GM12878 (cell line): ENCODE results near the gene MCEMP1. TPM values are rescaled to one million over a fixed set of nuclear protein-coding genes. Genes with fewer than 3 reads are reported as not detected.

Experiments
- ATAC-seq: fragments of 200-7000 bp; cut with Tn5 transposase; 3 replicates; pipeline ENCODE4 v1.9.1; 2020; ENCODE audit warnings: mild to moderate bottlenecking, moderate library complexity
- BruUV-seq: library from RNA; stranded (reverse); fragments of 400-500 nt; replicated peaks from 2 replicates; lab custom pipeline; 2021; lab: Mats Ljungman, UMichigan
- CTCF ChIA-PET: fragments of 300-600 bp; sonication (Branson Sonifier 250); formaldehyde crosslinking; extraction: SDS; loops from one replicate; lab custom pipeline; 2021; ENCODE audit warnings: inconsistent platforms; lab: Yijun Ruan, JAX
- POLR2A ChIA-PET: fragments of 350-600 bp; formaldehyde crosslinking; extraction: SDS; loops from one replicate; lab custom pipeline; 2021; ENCODE audit warnings: inconsistent platforms; lab: Charles Lee
- RAD21 ChIA-PET: fragments of 300-600 bp; sonication (Branson Sonifier 250); formaldehyde crosslinking; loops from one replicate; lab custom pipeline; 2023; ENCODE audit warnings: antibody characterized with exemption; ENCODE audit not compliant: unreplicated experiment; lab: Charles Lee
- SMC1A ChIA-PET: fragments of 300-600 bp; sonication (Branson Sonifier 250); formaldehyde crosslinking; loops from one replicate; lab custom pipeline; 2023; ENCODE audit not compliant: unreplicated experiment, uncharacterized antibody; lab: Charles Lee
- DNase-seq: peaks from one replicate; pipeline ENCODE4 v3.0.0-alpha.2; 2011; ENCODE audit warnings: low read depth, low spot score
- FAIRE-seq: peaks from 3 replicates; lab custom pipeline; 2011; peaks lifted over from hg19 to GRCh38; lab: Jason Lieb, UNC
- H2AFZ ChIP-seq: 2 replicates; pipeline ENCODE4 v1.6.0; 2011; ENCODE audit warnings: low read depth, low read length, control low read depth; ENCODE audit not compliant: control insufficient read depth
- H3K27ac ChIP-seq: 2 replicates; pipeline ENCODE4 v1.5.1; 2011; ENCODE audit warnings: control low read depth; ENCODE audit not compliant: control insufficient read depth, insufficient read depth
- H3K27me3 ChIP-seq, 2 experiments: replicated peaks in 1 of 2; 2 replicates each; pipeline versions ENCODE4 v1.6.0 to v1.6.1; 2011; ENCODE audit warnings: low read length in 1 of 2; ENCODE audit not compliant: control insufficient read depth in 2 of 2, insufficient read depth in 2 of 2
- H3K36me3 ChIP-seq, 2 experiments: 2 replicates each; pipeline ENCODE4 v1.5.1; 2011; ENCODE audit warnings: low read length in 1 of 2; ENCODE audit not compliant: control insufficient read depth in 2 of 2, insufficient read depth in 2 of 2
- H3K4me1 ChIP-seq: 2 replicates; pipeline ENCODE4 v1.6.1; 2011; ENCODE audit warnings: mild to moderate bottlenecking, low read length, moderate library complexity, mixed read lengths; ENCODE audit not compliant: control insufficient read depth, insufficient read depth
- H3K4me2 ChIP-seq: 2 replicates; pipeline ENCODE4 v1.6.0; 2011; ENCODE audit warnings: control low read depth; ENCODE audit not compliant: control insufficient read depth, insufficient read depth
- H3K4me3 ChIP-seq: fragments of 200-600 bp; sonication (generic); 2 replicates; pipeline ENCODE4 v1.5.1; 2016
- H3K79me2 ChIP-seq: 2 replicates; pipeline ENCODE4 v1.6.0; 2011; ENCODE audit warnings: low read length; ENCODE audit not compliant: control insufficient read depth, insufficient read depth
- H3K9ac ChIP-seq: 2 replicates; pipeline ENCODE4 v1.8.0; 2011; ENCODE audit warnings: low read length, control low read depth, mixed read lengths; ENCODE audit not compliant: control insufficient read depth, insufficient read depth
- H3K9me3 ChIP-seq: replicated peaks from 3 replicates; pipeline ENCODE4 v1.5.1; 2011; ENCODE audit warnings: mild to moderate bottlenecking, low read length; ENCODE audit not compliant: control insufficient read depth, insufficient read depth
- H4K20me1 ChIP-seq: 2 replicates; pipeline ENCODE4 v1.6.0; 2011; ENCODE audit not compliant: control insufficient read depth, insufficient read depth
- ASH2L ChIP-seq: fragments of 300-600, 200-600 bp; sonication (generic); IDR thresholded peaks from 2 replicates; pipeline ENCODE4 v1.6.1; 2017; ENCODE audit warnings: low read depth, mild to moderate bottlenecking, borderline replicate concordance
- BHLHE40 ChIP-seq, 2 experiments: fragments of 450-650 bp in 1 of 2; IDR thresholded peaks; 2 replicates each; pipeline ENCODE4 v1.6.1; 2011 to 2017; ENCODE audit warnings: low read depth in 2 of 2, borderline replicate concordance in 1 of 2, improper control_type of control experiment in 1 of 2, low read length in 1 of 2, mild to moderate bottlenecking in 1 of 2
- CBFB ChIP-seq: IDR thresholded peaks from 2 replicates; pipeline ENCODE4 v1.6.1; 2016; ENCODE audit warnings: antibody characterized with exemption, low read depth
- CEBPB ChIP-seq, 2 experiments: fragments of 150-350 bp in 1 of 2; IDR thresholded peaks; 2 replicates each; pipeline ENCODE4 v1.6.1; 2012 to 2014; ENCODE audit warnings: low read depth in 2 of 2, low read length in 2 of 2, borderline replicate concordance in 1 of 2, inconsistent platforms in 1 of 2
- CHD4 ChIP-seq: fragments of 200-600 bp; sonication (generic); IDR thresholded peaks from 2 replicates; pipeline ENCODE4 v1.6.1; 2016; ENCODE audit warnings: mild to moderate bottlenecking
- DPF2 ChIP-seq: fragments of 450-650 bp; IDR thresholded peaks from 2 replicates; pipeline ENCODE4 v1.6.1; 2017; ENCODE audit warnings: mild to moderate bottlenecking
- HCFC1 ChIP-seq: fragments of 150-350 bp; IDR thresholded peaks from 2 replicates; pipeline ENCODE4 v1.6.1; 2014; ENCODE audit warnings: low read length
- HDGF ChIP-seq: fragments of 450-650 bp; IDR thresholded peaks from 2 replicates; pipeline ENCODE4 v1.6.1; 2016; ENCODE audit warnings: antibody characterized with exemption
- NR2C2 ChIP-seq: IDR thresholded peaks from 2 replicates; pipeline ENCODE4 v1.6.1; 2011; ENCODE audit warnings: borderline replicate concordance, low read depth; ENCODE audit not compliant: control insufficient read depth, insufficient read length
- POLR2A ChIP-seq: IDR thresholded peaks from 2 replicates; pipeline ENCODE4 v1.6.1; 2011; ENCODE audit warnings: low read depth, mild to moderate bottlenecking, low read length
- POLR2AphosphoS5 ChIP-seq: IDR thresholded peaks from 2 replicates; pipeline ENCODE4 v1.6.1; 2011; ENCODE audit warnings: mild to moderate bottlenecking, low read length, inconsistent platforms
- RAD51 ChIP-seq: fragments of 450-650 bp; IDR thresholded peaks from 2 replicates; pipeline ENCODE4 v1.6.1; 2016; ENCODE audit warnings: moderate library complexity, mild to moderate bottlenecking, inconsistent platforms
- ZBTB11 ChIP-seq: fragments of 450-650 bp; formaldehyde crosslinking; IDR thresholded peaks from 2 replicates; pipeline ENCODE4 v1.5.0; 2022; ENCODE audit warnings: mild to moderate bottlenecking, missing genetic modification characterization
- ZNF217 ChIP-seq: fragments of 450-650 bp; IDR thresholded peaks from 2 replicates; pipeline ENCODE4 v1.6.1; 2017; ENCODE audit warnings: antibody characterized with exemption, mild to moderate bottlenecking
- WGBS: methylation state at CpG from one replicate; pipeline ENCODE4 v1.1.6; 2016; ENCODE audit warnings: low lambda C conversion rate; ENCODE audit not compliant: insufficient replicate concordance, insufficient coverage; ENCODE audit errors: missing lambda C conversion rate; 5-methylcytosine and 5-hydroxymethylcytosine counted together
- in situ Hi-C: fragments of 300-500 bp; cut with MboI; formaldehyde crosslinking; loops from 9 replicates; pipeline ENCODE4 v1.14.3; 2018; ENCODE audit warnings: mixed read lengths
- intact Hi-C: fragments of 100-400 bp; cut with micrococcal nuclease; formaldehyde crosslinking; loops from one replicate; pipeline ENCODE4 v1.14.2; 2022; ENCODE audit not compliant: unreplicated experiment
- polyA plus RNA-seq, 11 experiments: library from polyadenylated mRNA; depleted of rRNA in 4 of 11; unstranded in 6 of 11; stranded (reverse) in 5 of 11; fragments of >200 nt; fragmentation: Nextera tagmentation in 4 of 11; fragmentation: Illumina TruSeq in 1 of 11; extraction: Ambion mirVana in 4 of 11; extraction: Trizol in 1 of 11; gene quantifications; 1 replicate in 1 of 11; 2 replicates in 10 of 11; pipeline versions ENCODE4 v1.2.1 to v1.2.3, GENCODE V29; 2011 to 2016; ENCODE audit warnings: inconsistent platforms in 2 of 11, missing spikeins in 2 of 11, low read depth in 1 of 11
- total RNA-seq, 4 experiments: library from RNA; depleted of rRNA in 3 of 4; stranded (reverse); fragments of >200 nt in 3 of 4; fragmentation: Illumina TruSeq in 1 of 4; extraction: Trizol in 1 of 4; gene quantifications; 2 replicates each; pipeline versions ENCODE4 v1.2.1 to v1.2.3, GENCODE V29; 2013 to 2021
- TF ChIP-seq, protein P1 (sequence below): IDR thresholded peaks from 2 replicates; pipeline ENCODE4 v1.6.1; 2012; ENCODE audit warnings: low read length, inconsistent platforms

MCEMP1 gene
- total and polyA plus RNA-seq, 10 of the 15 experiments (the other 5 are each of a cell fraction or from before 2014, with no cell fraction given) = 0.08 to 0.55 (median 0.26) TPM; not detected in 1

DNA sequence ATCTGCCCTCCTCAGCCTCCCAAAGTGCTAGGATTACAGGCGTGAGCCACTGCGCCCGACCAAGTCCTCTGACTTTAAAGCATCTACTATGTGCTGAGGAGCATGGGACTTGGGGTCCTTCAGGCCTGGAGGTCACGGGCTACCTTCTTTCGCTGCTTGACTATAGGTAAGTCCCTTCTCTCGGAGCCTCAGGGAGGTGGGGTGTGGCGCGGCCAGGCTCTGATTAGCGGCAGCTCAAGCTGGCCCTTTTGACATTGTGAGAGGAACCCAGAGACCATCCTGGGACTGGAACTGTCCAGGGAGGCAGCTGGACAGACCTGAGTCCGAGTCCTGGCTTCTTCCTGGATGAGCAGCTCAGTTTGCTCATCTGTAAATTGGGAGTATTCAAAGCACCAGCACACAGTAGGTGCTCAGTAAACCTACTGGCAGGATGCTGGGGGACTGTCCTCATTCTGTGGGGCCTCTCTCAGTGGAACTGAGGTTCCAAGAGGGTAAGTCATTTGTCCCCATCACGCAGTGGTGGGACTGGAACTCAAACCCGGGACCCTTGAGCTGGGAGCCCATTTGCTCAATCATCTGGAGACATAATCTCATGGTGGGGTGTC, 24.3 kb downstream of the MCEMP1 start:
- RAD21 ChIA-PET = interaction anchor here (0.5 to 2.5 kb wide), 10 partner anchors 9 to 356 kb away, joined by 3 to 11 read pairs (median 4); partner anchors contain the start of gene TRAPPC5
- TF ChIP-seq, protein P1, sequence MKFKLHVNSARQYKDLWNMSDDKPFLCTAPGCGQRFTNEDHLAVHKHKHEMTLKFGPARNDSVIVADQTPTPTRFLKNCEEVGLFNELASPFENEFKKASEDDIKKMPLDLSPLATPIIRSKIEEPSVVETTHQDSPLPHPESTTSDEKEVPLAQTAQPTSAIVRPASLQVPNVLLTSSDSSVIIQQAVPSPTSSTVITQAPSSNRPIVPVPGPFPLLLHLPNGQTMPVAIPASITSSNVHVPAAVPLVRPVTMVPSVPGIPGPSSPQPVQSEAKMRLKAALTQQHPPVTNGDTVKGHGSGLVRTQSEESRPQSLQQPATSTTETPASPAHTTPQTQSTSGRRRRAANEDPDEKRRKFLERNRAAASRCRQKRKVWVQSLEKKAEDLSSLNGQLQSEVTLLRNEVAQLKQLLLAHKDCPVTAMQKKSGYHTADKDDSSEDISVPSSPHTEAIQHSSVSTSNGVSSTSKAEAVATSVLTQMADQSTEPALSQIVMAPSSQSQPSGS = no peak
- peak; percentile 14; the same call in 1 of the 2 replicates for TF ChIP-seq RAD51
- TF ChIP-seq CHD4 = peak; percentile 99
- TF ChIP-seq CBFB = no peak
- TF ChIP-seq POLR2A = peak; percentile 59; the same call in 1 of the 2 replicates
- peak; percentile 98; the same call in 1 of the 2 replicates for TF ChIP-seq DPF2
- TF ChIP-seq HCFC1 = no peak
- no peak for TF ChIP-seq HDGF
- 0 out of 2 replicates have a peak, but pooled peaks have one; percentile 14 for TF ChIP-seq ASH2L
- TF ChIP-seq NR2C2 = no peak
- TF ChIP-seq ZNF217 = peak; percentile 100; the same call in 1 of the 2 replicates
- peak; percentile 72 for TF ChIP-seq POLR2AphosphoS5
- 0 out of 2 replicates have a peak, but pooled peaks have one; percentile 8 for TF ChIP-seq ZBTB11 (CRISPR knock-in tag)
- no peak for TF ChIP-seq CEBPB (IDR thresholded peaks at IDR 0.05; ENCODE audit: borderline replicate concordance in 1 of 2, low read depth in 2 of 2, low read length in 2 of 2)
- TF ChIP-seq BHLHE40 (IDR thresholded peaks at IDR 0.05; ENCODE audit: borderline replicate concordance in 1 of 2, low read depth in 2 of 2, low read length in 1 of 2) = no peak
- Histone ChIP-seq H3K9ac (peak overlapping the region; percentile 81), H3K27me3 (no peaks in the 10 kb centered on the region), H3K36me3 (peaks cover 4 to 12% of the 10 kb centered on the region in 2 experiments; a peak in 3 of 4 replicates), H2AFZ (no peak overlapping the region), H3K4me3 (peak overlapping the region; percentile 100), H3K4me1 (peaks cover 52% of the 10 kb centered on the region), H3K4me2 (peak overlapping the region; percentile 97), H3K79me2 (peaks cover 54% of the 10 kb centered on the region), H3K9me3 (no peaks in the 10 kb centered on the region; the same call in 1 of the 3 replicates), H3K27ac (peak overlapping the region; percentile 94), H4K20me1 (no peaks in the 10 kb centered on the region)
- SMC1A ChIA-PET = interaction anchor here (0.7 to 5.5 kb wide), 3 partner anchors 8 to 99 kb away, joined by 3 to 26 read pairs (median 3); partner anchors contain the start of gene TRAPPC5
- FAIRE-seq (no peak), DNase-seq (no peak), ATAC-seq (no peak)
- CTCF ChIA-PET = interaction anchor here (0.6 to 2.2 kb wide), 4 partner anchors 11 to 71 kb away, joined by 3 to 15 read pairs (median 3); partner anchors contain the start of gene TRAPPC5
- WGBS = 46% methylated on average over 12 of the region's 12 CpGs
- in situ Hi-C loops = loop anchor here (10.0 kb wide), 2 partner anchors 516 to 1176 kb away; no protein-coding TSS in a partner anchor
- BruUV-seq = no TSS peak
- POLR2A ChIA-PET = interaction anchor here (0.6 to 1.4 kb wide), 5 partner anchors 18 to 368 kb away, joined by 3 to 5 read pairs (median 3); no protein-coding TSS in a partner anchor
- intact Hi-C loops = loop anchor here (2.0 to 10.0 kb wide), 3 partner anchors 42 to 494 kb away; no protein-coding TSS in a partner anchor
